IPS-NIHi11 (cell line): ENCODE results near the gene SUGCT.

Experiments used
- DNase-seq: peaks from one replicate; pipeline ENCODE4 v3.0.0; 2012; ENCODE audit warnings: mixed read lengths, low spot score

The SUGCT gene

DNA sequence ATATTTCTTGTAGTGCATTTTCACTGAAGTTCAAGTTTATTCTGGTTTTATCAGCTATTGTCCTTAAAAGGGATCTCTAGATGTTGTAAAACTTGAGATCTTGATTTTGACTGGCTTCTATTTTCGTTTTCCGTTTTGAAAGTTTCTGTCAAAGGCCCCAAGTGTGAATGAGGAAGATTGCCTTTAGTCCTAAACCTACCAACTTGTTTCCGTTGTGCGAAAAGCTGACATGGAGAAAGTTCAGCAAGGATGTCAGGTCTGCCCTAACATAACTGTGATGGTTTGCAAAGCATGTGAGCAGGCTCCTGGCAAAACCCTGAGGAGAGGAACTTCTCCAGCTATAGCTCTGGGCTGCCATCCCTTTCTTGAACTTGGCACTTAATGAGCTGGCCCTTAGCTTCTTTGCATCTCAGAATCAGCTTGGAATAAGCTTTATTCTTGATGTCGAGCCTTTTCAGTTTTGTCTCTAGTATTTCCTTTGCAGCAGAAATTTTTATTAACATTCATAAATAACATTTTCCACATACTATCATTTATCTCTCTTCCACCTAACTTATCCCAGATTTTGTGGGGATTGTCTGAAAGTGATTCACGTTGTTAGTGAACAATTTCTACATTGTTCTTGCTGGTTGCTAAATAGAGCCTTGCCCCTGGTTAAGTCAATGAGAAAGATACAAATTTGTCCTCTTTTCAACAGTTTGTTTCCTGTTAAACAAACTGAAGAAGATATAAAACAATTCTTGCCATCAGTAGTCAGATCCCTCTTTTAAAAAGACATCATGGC lies 559.4 kb downstream of the SUGCT start:
- no peak for DNase-seq

DNA sequence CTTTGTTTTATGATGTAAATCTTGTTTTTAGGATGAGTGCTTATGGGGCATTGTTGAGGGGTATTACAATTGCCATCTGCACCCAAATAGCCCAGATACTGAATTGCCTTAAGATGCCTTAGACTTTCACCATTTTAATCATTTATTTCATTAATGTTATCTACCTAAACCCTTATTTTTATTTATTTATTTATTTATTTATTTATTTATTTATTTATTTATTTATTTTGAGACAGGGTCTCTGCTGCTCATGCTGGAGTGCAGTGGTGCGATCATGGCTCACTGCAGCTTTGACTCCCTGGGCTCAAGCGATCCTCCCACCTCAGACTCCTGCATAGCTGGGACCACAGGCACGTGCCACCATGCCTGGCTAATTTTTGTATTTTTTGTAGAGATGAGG lies 560.2 kb downstream of the SUGCT start:
- no peak for DNase-seq

DNA sequence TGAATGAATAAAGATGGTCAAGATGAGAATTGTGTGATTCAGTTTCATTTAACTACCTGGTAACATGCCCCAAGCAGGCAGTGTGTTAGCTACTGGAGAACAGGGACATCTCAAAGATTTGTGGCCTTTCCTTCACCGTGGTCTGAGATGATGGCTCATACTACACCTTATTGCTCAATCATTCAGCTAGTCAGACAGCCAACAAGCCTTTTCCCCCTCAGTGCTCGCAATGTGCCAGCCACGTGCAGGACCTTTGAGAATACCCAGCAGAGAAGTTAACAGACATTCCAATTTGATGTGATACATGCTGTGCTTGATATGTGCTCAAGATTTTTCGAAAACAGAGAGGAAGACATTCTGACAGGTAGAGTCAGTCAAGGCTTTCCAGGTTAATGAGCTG lies 562.8 kb downstream of the SUGCT start:
- no peak for DNase-seq

DNA sequence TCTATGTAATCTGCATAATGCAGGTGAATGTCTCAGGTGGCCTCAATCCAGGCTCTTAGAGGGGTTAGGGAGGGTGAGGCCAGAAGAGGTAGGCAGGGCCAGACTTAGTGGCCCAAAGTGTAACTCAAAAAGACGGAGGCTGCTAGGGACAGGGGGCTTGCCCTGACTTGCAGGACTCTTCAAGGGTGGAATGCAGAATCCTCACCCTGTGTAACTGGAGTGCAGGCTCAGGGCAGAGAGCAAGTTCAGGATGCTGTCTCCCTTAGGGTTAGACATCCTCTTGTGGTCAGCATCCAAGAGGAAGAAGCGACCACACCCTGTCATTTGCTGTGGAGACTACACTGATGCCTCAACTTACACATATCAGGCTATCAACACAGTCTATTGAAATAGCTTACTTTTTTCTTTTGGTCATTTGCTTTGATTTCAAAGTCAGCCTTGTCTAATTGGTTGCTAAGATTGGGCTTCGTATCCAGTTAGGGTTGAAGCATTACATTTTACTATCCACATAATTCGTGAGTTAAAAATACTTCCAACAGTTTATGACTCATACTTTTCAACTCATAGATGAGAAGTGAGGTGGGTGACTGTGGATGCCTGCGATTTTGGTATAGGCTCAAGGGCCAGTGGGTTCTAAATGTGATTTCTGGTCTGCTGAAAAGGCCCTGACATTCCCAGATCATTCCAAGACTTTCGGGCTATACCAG lies 563.6 kb downstream of the SUGCT start:
- no peak for DNase-seq

DNA sequence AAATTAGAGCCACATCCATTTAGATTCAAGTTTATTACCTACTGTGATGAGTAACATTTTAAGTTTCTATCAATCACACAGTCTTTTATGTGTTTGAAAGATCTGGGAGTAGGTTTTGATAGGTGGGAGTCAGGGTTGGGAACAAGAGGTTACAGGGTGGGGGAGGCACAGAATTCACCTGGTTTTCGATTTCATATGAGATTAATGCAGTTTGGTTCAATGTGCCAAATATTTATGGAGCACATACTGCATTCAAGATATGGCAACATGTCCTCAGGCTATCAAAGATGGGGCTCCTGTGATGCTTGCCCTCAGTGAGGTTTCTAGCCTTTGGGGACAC lies 564.1 kb downstream of the SUGCT start:
- no peak for DNase-seq

DNA sequence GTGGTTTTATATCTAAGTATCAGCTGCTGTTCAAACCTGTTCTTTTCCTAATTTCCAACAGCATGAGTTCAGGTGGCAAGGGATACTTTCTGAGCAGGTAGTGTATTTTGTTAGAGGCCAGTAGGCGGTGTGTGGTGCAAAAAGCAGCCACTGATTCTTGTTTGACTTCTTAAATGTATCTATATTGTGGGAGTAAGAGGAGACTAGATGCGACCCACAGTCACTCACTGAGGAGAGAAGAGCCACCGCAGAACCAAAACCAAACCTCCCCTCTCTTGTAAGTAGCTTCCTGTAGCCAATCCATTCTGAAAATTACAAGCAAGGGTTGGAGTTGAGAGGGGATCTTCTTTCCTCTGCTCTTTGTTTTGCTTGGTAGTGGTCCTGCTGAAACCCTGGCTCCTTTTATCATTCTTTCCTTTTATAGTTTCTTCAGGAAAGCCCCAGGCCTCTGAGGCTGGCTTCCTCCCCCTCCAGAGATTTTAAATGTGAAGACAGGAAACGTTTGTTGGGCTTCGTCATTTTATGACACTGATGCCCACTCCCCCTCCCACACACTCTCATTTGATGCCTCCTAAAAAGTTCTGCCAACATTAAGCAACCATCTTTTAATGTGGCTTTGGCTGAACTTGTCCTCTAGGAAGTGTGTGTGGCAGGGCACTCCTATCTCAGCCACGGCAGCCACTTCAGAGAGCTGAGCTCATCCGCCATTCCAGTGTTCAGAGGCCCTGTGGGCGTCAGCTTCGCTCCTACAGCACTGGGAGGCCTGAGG lies 566.0 kb downstream of the SUGCT start:
- peak; percentile 16 for DNase-seq

DNA sequence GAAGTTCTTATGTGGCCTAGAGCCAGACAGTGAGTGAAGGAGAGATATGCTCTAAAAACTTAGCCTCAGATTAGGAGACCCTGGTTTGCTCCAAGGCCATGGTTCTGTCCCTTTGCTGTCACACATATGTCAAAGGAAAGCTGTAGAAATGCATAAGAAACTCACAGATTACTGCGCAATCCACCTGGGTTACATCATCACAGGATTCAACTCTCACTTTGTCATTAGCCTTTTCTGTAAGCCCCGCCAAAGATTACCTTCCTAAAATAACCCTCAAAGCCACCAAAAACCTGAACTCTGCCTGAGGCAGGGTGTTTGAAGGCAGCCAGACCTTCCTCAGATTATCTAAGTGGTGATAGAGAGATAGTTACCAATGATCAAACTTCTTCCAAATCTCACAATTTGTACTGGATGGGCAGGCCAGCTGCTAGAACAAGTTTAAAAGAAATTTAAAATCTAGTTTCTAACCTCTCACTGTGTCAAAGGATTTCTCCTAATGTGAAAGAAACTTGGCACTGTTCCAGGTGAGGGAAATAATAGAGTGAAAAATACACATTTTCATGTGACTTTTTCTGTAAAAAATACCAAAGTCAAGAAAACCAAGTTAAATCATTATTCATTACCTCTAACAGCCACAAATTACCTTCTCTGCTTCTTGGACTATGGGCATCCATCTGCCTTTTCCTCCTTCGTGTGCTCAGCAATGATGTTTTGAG lies 567.2 kb downstream of the SUGCT start:
- DNase-seq: no peak

DNA sequence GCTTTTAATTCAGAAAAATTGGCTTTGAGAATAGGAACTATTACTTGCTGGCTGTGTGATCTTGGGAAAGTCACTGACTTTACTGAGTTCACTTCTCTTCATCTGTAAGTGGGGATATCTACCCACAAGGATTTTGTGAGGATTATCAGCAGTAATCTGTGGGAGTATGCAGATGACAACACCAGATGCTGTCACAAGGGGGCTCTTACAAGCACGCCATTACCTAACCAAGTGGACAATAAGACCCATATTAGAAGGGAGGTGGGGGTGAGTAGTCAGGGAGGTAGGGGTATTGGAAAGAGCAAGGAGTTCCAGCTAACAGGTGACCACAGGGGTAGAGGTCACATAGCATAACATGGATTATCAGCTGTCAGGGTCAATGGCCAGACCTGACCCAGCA lies 569.4 kb downstream of the SUGCT start:
- DNase-seq: no peak

DNA sequence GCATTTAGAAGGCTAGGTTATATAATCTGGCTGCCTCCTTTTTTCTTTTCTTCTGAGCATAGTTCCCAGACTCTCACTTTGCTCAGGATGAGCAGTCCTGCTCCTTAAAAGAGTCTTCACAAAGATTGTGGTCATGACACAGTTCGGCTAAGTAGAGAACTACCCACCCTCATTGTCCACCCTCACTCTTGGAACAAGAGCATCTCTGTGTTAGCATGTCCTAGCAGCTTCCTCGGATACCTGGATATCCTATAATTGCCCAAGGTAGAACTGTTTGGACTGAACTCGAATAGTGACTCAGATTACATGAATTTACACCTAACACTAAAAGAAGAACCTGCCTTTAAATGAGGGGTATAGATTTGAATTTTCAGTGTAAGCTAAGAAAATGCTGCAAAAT lies 572.0 kb downstream of the SUGCT start:
- no peak for DNase-seq

DNA sequence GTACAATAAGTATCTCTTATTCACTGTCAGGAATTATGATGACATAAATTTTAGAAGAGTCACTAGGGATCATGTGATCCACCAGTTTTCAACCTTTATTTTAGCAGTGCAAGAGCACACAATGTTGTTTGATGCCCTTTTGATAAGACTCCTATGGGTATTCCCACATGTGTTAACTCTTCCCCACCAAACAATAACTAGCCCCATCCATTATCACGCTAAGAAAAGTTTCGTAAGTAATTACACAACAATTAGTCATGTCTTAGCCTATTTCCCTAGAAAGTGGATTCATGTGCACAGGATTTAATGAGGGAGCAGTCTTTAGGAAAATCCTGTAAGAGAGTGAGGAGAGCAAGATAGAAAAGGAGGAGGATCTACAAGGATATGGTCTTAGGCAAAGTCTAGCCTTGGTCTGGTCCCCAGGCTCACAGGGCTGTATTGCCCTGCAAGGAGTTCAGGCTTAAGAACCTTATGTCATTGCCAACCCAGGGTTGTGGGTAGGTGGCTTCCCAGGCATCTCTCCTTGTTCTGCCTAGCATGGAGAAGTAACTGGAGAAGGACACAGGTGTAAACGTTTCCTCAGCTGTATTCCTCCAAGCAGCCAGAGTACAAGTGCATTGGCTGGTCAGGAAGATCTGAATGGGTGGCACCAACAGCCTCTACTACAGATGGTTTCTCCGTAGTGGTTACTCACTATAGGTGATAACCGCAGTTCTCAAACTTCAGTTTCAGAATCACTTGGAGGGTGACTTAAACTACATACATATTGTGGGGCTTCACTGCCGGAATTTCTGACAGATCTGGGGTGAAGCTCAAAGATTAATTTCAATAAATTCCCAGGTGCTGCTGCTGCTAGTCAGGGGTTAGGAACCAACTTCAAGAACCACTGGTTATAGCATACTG lies 574.5 kb downstream of the SUGCT start:
- no peak for DNase-seq

DNA sequence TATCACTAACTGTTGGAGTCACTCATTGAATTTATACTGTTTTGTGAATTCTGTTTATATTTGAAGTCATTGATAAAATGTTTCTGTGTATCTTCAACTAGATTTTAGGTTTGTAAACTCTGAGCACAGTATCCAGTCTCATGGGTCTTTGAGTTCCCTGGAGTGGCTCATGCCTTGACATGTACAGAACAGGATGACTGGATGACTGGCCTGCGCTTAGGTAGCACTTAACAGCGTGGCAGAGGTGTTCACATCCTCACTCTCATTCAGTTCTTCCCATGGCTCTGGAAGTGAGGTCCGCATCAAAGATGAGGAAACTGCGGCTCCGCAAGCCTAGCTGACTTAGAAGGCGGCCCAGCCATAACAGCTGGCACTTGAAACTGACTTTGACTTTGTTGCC lies 576.9 kb downstream of the SUGCT start:
- DNase-seq: no peak

DNA sequence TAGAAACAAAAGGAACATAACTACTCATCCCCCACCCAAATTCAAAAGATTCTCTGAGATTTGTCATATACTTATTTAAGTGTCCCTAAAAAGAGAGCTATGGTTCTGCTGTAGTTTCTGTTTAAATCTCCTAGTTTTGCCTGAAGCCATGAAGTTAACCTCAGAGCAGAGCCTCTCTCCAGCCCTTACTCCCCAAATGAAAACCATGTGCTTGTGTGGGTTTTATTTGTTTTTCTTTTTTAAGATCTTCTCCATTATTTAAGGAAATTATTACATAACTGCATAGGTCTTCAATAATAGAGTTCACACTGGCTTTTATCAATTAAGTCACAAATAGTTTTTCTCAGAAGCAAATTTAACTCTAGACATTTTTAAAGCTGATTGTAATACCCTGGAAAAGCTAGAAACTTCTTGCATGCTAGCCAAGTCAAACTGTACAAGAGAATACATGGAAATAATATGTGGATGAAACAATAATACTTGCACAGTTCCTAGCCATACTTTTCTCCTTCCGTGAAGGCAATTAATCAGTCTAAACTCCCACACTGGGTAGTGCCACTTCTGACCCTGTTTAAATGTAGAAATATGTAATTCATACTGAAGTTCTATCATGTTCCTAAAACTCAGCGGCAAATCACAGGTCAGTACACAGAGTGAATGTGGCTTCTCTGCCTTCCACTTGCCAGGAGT lies 579.7 kb downstream of the SUGCT start:
- DNase-seq: no peak

DNA sequence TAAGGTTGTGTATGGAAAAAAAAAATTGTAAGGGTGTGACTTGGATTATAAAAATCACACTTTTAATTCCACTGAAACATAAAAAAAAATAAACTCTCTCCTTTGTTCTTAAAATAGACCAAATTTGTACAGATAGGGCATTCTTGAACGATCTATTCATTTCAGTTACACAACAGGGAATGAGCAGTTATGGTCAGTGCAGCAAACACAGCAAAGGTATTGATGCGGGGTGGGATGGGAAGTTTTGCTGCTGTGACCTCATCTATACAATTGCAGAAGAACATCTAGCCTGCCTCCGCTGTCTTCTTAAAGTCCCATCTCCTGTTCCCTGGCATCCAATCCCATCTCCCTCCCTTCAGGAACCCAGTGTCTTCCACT lies 580.2 kb downstream of the SUGCT start:
- no peak for DNase-seq

DNA sequence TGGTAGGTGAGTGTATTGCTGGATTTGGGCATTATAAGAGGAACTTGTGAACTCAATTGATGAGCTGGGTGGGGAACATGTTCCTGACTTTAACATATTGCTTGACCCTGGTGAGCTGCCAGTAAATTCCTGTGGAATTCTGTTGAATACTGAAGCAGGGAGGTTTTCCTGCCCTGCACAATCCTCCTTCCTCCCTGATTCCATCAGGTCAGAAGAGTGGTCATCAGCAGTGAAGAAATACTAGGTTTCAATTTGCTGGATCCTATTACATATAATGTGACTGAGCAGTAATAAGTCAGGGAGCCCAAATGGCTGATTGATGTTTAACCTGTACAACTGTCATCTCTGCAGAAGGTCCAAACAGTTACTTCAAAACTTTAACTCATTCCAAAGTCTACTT lies 581.2 kb downstream of the SUGCT start:
- no peak for DNase-seq

DNA sequence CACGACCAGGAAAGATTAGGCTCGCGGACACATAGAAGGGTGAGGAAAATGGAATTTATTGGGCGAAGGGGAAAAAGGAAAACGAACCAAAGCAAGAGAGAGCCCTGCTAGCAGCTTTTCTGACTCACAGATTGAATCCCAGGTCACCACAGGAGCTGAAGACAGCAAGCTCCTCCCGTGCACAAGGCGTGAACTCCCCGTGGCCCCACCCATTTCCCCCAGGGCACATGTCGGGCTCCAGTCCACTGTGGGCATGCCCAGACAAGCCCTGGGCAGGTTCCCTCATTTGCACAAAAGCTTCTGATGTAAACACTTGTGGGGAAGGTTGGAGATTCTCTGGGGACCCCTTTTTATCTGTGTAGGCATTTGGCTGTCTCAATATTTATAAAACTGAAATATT lies 582.4 kb downstream of the SUGCT start:
- DNase-seq: peak; percentile 62

DNA sequence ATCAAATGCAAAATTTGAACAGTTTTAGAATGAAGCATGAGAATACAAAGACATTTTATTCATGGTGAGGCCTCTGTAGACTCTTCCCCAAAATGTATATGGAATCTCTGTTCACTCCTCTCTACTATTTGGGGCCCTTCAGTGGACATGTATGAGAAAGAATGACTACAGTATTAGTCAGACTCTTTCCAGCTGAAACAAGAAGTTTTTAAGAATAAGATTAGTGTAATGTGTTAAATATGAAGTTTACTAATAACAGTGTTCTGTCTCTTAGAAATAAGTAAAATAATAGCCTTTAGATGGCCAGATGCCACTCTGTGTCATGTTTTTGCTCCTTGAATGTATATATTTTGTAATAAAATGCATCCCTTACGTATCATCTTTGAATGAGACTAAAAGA lies 585.6 kb downstream of the SUGCT start:
- DNase-seq: no peak

DNA sequence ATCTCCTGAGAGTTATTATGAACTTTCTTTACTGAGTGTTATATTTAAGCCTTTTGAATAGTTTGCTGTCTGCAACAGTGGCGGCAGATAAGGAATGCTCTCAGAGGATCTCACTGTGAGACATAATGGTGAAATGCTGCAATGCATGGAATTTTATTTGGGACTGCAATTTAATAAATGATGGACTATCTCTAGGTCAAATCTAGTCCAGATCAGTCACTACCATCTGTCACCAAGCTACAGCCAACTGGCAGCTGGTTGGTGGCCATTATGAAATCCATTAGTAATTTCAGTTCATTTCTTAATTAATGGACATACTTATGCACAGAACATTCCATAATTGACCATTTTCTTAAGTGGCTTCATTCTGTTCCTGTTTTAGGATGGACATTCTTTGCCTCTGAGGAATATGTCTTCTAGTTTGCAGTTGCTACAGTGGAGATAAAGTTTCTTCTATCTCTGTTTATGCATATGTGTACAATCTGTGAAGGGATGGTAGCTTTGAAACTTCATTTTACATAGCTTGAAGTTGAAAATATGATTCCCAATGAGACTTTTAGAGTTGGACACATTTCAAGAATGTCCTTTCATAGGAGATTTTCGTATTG lies 586.6 kb downstream of the SUGCT start:
- DNase-seq: no peak

DNA sequence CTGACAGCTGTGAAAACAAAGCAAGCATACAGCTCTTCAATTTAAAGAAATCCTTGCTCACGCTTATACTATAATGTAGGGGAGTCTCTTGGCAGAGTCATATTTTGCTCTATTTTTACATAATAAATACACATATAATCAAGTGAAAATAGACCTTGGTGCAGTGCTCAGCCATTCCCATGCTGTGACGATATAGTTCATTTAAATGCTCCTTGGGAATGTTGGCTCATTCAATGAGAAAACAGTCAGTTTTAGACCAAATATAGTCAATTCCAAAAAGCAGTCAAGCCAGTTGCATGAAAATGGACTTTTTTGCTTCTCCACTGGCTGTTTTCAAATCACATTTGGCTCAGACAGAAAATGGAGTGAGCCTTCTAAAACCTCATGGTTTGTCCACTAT lies 587.4 kb downstream of the SUGCT start:
- DNase-seq: no peak

DNA sequence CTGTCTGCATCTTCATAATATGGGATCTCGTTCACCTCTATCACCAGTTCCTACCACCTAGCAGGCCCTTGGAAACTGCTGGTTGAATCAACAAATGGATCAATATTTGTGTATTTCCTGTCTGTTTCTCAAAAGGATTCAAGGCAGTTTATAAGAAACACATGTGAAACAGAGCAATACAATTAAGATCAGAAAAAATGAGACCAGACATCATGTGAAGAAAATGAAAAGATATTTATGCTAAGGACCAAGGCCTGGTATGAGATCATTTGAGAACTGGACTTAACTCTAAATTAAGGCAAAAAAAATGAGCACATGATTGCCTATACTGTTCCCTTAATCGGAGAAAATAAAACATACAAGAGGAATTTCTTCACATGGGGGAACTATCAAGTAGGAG lies 589.0 kb downstream of the SUGCT start:
- no peak for DNase-seq

DNA sequence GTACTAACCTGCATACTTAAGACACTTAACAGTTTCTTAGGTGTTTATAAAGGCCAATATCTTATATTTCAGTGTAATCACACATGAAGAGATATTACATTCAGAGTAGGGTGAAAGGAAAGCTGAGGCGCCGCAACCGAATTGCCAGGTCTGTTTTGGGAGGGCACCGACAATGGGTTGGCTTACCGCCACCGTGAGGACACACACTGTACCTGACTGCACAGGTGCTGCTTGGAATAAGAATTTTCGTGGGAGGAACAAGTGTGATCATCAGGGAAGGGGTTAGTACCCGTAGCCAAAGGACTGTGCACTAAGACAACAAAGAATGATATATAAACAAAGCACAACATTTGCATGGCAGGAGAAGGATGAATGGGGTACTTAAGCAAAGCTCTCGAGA lies 591.8 kb downstream of the SUGCT start:
- no peak for DNase-seq

DNA sequence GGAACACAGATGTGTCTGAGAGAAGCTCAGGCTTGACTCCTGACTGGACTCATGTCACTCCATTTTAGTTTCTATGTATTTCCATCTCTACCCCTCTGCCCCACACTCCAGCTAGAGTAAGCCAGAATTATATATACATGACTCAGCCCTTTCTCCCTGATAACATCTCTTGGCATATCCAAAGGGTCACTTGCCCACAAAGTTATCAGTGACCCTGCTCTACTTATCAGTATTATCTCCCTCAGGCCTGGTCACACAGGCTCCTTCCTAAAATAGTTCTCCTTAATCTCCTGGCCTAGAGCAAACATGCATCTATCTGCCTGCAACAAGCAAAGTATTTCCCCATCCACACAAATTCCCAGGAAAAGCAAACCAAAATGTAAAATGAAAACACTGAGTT lies 598.3 kb downstream of the SUGCT start:
- DNase-seq: no peak
